HUES48 (cell line): ENCODE data around the gene TMEM60.

Experiments used
- H3K27ac ChIP-seq: one replicate; pipeline ENCODE4 v1.7.0; 2013; ENCODE audit warnings: low read depth, low read length, inconsistent platforms
- H3K27me3 ChIP-seq: 2 replicates; pipeline ENCODE4 v1.6.1; 2013; ENCODE audit warnings: mild to moderate bottlenecking, low read length; ENCODE audit not compliant: control insufficient read depth, insufficient read depth
- H3K36me3 ChIP-seq: 2 replicates; pipeline ENCODE4 v1.6.1; 2013; ENCODE audit warnings: low read length; ENCODE audit not compliant: control insufficient read depth, insufficient read depth
- H3K4me1 ChIP-seq: 2 replicates; pipeline ENCODE4 v1.6.1; 2013; ENCODE audit warnings: mild to moderate bottlenecking, low read length; ENCODE audit not compliant: control insufficient read depth, insufficient read depth
- H3K4me3 ChIP-seq: 2 replicates; pipeline ENCODE4 v1.5.1; 2013; ENCODE audit warnings: mild to moderate bottlenecking, low read depth, low read length
- H3K9ac ChIP-seq: 2 replicates; pipeline ENCODE4 v1.6.1; 2013; ENCODE audit warnings: mild to moderate bottlenecking, low read depth, low read length, moderate library complexity
- H3K9me3 ChIP-seq: 2 replicates; pipeline ENCODE4 v1.6.1; 2013; ENCODE audit warnings: low read length; ENCODE audit not compliant: control insufficient read depth, insufficient read depth

Gene TMEM60

GRCh38 chr7:77747718-77748117 lies 50.5 kb downstream of the TMEM60 start:
- H3K27me3 ChIP-seq, result no peaks in the 10 kb centered on the region
- H3K27ac ChIP-seq, result no peak overlapping the region
- no peaks in the 10 kb centered on the region for H3K9me3 ChIP-seq
- peaks cover 20% of the 10 kb centered on the region; the same call in 1 of the 2 replicates for H3K36me3 ChIP-seq
- H3K4me1 ChIP-seq, result no peaks in the 10 kb centered on the region
- no peak overlapping the region for H3K9ac ChIP-seq
- no peak overlapping the region for H3K4me3 ChIP-seq

GRCh38 chr7:77747178-77747577 lies 51.1 kb downstream of the TMEM60 start:
- Histone ChIP-seq H3K27me3 (no peaks in the 10 kb centered on the region), H3K9me3 (no peaks in the 10 kb centered on the region), H3K9ac (no peak overlapping the region), H3K27ac (no peak overlapping the region), H3K4me1 (no peaks in the 10 kb centered on the region), H3K36me3 (peaks cover 20% of the 10 kb centered on the region; the same call in 1 of the 2 replicates), H3K4me3 (no peak overlapping the region)

- H3K27ac ChIP-seq, result no peak overlapping the region
- no peak overlapping the region for H3K9ac ChIP-seq
- no peaks in the 10 kb centered on the region for H3K4me1 ChIP-seq
- H3K36me3 ChIP-seq, result peaks cover 21% of the 10 kb centered on the region; the same call in 1 of the 2 replicates
- H3K4me3 ChIP-seq, result no peak overlapping the region
- H3K27me3 ChIP-seq, result no peaks in the 10 kb centered on the region
- no peaks in the 10 kb centered on the region for H3K9me3 ChIP-seq
These were observed 51.4 kb downstream of the TMEM60 start for GRCh38 chr7:77746824-77747165.

- Histone ChIP-seq H3K9ac (no peak overlapping the region), H3K27me3 (no peaks in the 10 kb centered on the region), H3K4me3 (no peak overlapping the region), H3K36me3 (peaks cover 18% of the 10 kb centered on the region; the same call in 1 of the 2 replicates), H3K9me3 (no peaks in the 10 kb centered on the region), H3K27ac (no peak overlapping the region), H3K4me1 (no peaks in the 10 kb centered on the region)
These were observed 51.9 kb downstream of the TMEM60 start for GRCh38 chr7:77746164-77746823.

DNA sequence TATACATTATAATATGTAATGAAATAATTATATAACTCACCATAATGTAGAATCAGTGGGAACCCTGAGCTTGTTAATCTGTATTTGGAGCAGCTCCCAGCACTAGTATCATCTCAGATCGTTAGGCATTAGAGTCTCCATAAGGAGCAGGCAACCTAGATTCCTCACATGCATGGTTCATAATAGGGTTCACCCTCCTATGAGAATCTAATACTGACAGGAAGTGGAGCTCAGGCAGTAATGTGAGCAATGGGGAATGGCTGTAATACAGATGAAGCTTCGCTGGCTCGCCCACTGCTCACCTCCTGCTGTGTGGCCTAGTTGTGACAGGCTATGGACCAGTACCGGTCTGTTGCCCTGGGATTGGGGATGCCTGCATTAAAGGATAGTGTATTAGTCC lies 52.5 kb downstream of the TMEM60 start:
- Histone ChIP-seq H3K9ac (no peak overlapping the region), H3K9me3 (no peaks in the 10 kb centered on the region), H3K36me3 (peaks cover 14% of the 10 kb centered on the region; the same call in 1 of the 2 replicates), H3K4me1 (no peaks in the 10 kb centered on the region), H3K27me3 (no peaks in the 10 kb centered on the region), H3K4me3 (no peak overlapping the region), H3K27ac (no peak overlapping the region)
